Gastrocnemius medialis (tissue), 4 donors: ENCODE measurements around the gene BNIP5. TPM values are rescaled to one million over a fixed set of nuclear protein-coding genes. Genes with fewer than 3 reads are reported as not detected.

ENCODE experiments used
- ATAC-seq, 2 donors: fragments of 150-250 bp; one replicate each; pipeline ENCODE4 v1.9.1; 2016
- DNase-seq, 2 donors: peaks; one replicate each; pipeline ENCODE4 v3.0.0-alpha.2; 2019
- H3K27ac ChIP-seq, 4 donors: fragments of 200-600 bp; sonication (generic); 1 replicate in 1 of 4; 2 replicates in 3 of 4; pipeline ENCODE4 v1.5.1; 2016 to 2018; ENCODE audit warnings: mild to moderate bottlenecking in 2 of 4, moderate library complexity in 1 of 4
- H3K27me3 ChIP-seq, 3 donors: fragments of 200-600 bp; sonication (generic) in 2 of 3; 1 replicate in 1 of 3; 2 replicates in 2 of 3; pipeline versions ENCODE4 v1.5.1 to v1.6.0; 2016 to 2019; ENCODE audit warnings: mild to moderate bottlenecking in 1 of 3, moderate library complexity in 1 of 3
- H3K36me3 ChIP-seq, 2 donors: fragments of 200-600 bp; sonication (generic) in 1 of 2; one replicate each; pipeline ENCODE4 v1.5.1; 2017 to 2018
- H3K4me1 ChIP-seq, 2 donors: fragments of 200-600 bp; sonication (generic) in 1 of 2; one replicate each; pipeline ENCODE4 v1.5.1; 2016 to 2017; ENCODE audit warnings: mild to moderate bottlenecking in 2 of 2
- H3K4me3 ChIP-seq, 4 donors: fragments of 200-600 bp; sonication (generic) in 3 of 4; 1 replicate in 1 of 4; 2 replicates in 3 of 4; pipeline ENCODE4 v1.5.1; 2016 to 2019; ENCODE audit warnings: mild to moderate bottlenecking in 2 of 4
- H3K9me3 ChIP-seq, 3 donors: fragments of 200-600 bp; sonication (generic) in 2 of 3; 1 replicate in 1 of 3; 2 replicates in 2 of 3; pipeline ENCODE4 v1.5.1; 2016 to 2019
- CTCF ChIP-seq, 5 experiments: fragments of 450-650 bp in 3 of 5; fragments of 200-600 bp in 2 of 5; sonication (generic) in 2 of 5; IDR thresholded peaks in 4 of 5; conservative IDR thresholded peaks in 1 of 5; 1 replicate in 4 of 5; 2 replicates in 1 of 5; pipeline ENCODE4 v1.5.1; 2016 to 2019; ENCODE audit warnings: antibody characterized with exemption in 5 of 5, mild to moderate bottlenecking in 3 of 5, moderate library complexity in 3 of 5
- POLR2A ChIP-seq, 2 donors: fragments of 450-650 bp; IDR thresholded peaks; one replicate each; pipeline ENCODE4 v1.6.1; 2017; ENCODE audit warnings: antibody characterized with exemption in 2 of 2, mild to moderate bottlenecking in 2 of 2, moderate library complexity in 2 of 2
- in situ Hi-C, 4 donors: fragments of 200-750 bp; cut with MboI; loops; one replicate each; pipeline versions ENCODE4 v1.15.0 to v1.8.0; 2017; ENCODE audit warnings: low sequenced_read_pairs in 4 of 4
- intact Hi-C: fragments of 100-400 bp; cut with DNase I; formaldehyde crosslinking; loops from one replicate; pipeline ENCODE4 v1.15.1; 2023; ENCODE audit warnings: low total_unique reads
- total RNA-seq, 4 donors: library from RNA; depleted of rRNA; stranded (reverse); fragments of >200 nt; gene quantifications; one replicate each; pipeline versions ENCODE4 v1.1.0 to v1.2.3, GENCODE V29; 2016

The BNIP5 gene
- total RNA-seq, 4 donors from 2014 or later, result not detected

DNA sequence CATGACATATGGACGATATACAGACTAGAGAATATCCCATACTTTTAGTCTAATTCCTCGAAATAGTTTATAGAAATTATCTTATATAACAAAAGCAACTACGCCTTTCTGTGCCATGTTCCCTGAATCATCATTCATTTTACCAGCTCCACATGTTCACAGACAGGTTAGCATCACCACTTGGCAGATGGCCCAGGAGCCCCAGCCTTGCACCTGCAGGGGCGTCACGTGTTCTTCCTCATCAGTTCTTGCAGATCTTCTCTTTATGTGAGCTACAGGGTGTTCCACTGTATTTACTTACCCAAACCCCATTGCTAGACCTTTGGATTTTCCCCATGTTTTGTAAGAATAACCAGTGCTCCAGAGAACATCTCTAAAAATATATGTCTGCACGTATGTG, 12.6 kb upstream of the BNIP5 start:
- no peaks in the 10 kb centered on the region for H3K36me3 ChIP-seq
- H3K27ac ChIP-seq, result no peak overlapping the region
- no peaks in the 10 kb centered on the region for H3K9me3 ChIP-seq
- DNase-seq (no peak), ATAC-seq (no peak)
- TF ChIP-seq POLR2A (IDR thresholded peaks at IDR 0.05) (no peak), CTCF (IDR thresholded peaks at IDR 0.05 in 4 of 5, conservative IDR thresholded peaks at IDR 0.05 in 1 of 5) (no peak)
- H3K4me1 ChIP-seq, result no peaks in the 10 kb centered on the region
- H3K27me3 ChIP-seq, result peaks cover 0 to 3% (median 2%) of the 10 kb centered on the region in 3 donors
- H3K4me3 ChIP-seq, result no peak overlapping the region
- in situ Hi-C loops, result no loop called here
- intact Hi-C loops, result no loop called here

- no peaks in the 10 kb centered on the region for H3K4me1 ChIP-seq
- H3K27me3 ChIP-seq, result peaks cover 0 to 3% (median 0%) of the 10 kb centered on the region in 3 donors
- H3K36me3 ChIP-seq, result no peaks in the 10 kb centered on the region
- intact Hi-C loops (no loop called here), in situ Hi-C loops (no loop called here)
- no peak for ATAC-seq
- H3K4me3 ChIP-seq, result no peak overlapping the region
- no peak for DNase-seq
- TF ChIP-seq CTCF (IDR thresholded peaks at IDR 0.05 in 4 of 5, conservative IDR thresholded peaks at IDR 0.05 in 1 of 5), result no peak
- TF ChIP-seq POLR2A (IDR thresholded peaks at IDR 0.05), result no peak
- no peaks in the 10 kb centered on the region for H3K9me3 ChIP-seq
- H3K27ac ChIP-seq, result no peak overlapping the region
Measured at GRCh38 chr6:36347621-36348020, 10.9 kb upstream of the BNIP5 start.

DNA sequence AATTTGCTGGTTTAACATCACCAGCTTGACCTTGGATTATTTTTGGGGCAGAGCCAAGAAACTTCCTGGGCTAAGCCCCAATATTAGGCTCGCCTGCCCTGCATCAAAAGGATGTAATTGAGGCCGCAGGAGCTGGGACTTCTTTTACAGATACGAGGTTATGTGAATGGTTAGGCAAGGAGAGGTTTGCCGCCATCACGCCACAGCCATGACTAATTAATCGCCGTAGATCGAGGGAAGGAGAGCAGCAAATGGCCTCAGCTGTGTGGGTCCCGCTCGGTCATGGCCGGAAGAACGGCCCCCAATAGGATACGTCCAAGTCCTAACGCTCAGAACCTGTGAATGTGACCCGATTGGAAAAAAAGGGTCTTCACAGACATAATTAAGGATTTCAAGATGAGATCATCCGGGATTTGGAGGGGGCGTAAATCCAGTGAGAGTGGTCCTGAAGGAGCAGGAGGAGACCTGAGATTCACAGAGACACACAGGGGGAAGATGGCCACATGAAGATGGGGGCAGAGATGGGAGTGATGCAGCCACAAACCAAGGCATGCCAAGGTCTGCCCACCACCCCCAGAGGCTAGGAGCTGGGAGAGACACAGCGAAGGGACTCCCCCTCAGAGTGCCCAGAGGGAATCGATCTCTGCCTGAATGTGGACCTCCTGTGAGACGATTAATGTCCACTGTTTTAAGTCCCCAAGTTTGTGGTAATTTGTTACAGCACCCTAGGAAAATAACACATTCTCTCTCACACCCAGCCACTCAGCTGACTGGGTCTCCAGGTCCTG, 10.0 kb upstream of the BNIP5 start:
- Histone ChIP-seq H3K9me3 (no peaks in the 10 kb centered on the region), H3K4me1 (no peaks in the 10 kb centered on the region), H3K36me3 (no peaks in the 10 kb centered on the region), H3K27ac (no peak overlapping the region), H3K4me3 (no peak overlapping the region), H3K27me3 (peaks cover 0 to 3% (median under 1%) of the 10 kb centered on the region in 3 donors)
- in situ Hi-C loops, result no loop called here
- ATAC-seq, result no peak
- no peak for TF ChIP-seq CTCF (IDR thresholded peaks at IDR 0.05 in 4 of 5, conservative IDR thresholded peaks at IDR 0.05 in 1 of 5)
- no peak for TF ChIP-seq POLR2A (IDR thresholded peaks at IDR 0.05)
- intact Hi-C loops, result no loop called here
- DNase-seq, result no peak

- in situ Hi-C loops (no loop called here), intact Hi-C loops (no loop called here)
- H3K27me3 ChIP-seq, result peaks cover 0 to 6% (median 6%) of the 10 kb centered on the region in 3 donors
Measured at GRCh38 chr6:36345681-36346466, 9.2 kb upstream of the BNIP5 start.

More at GRCh38 chr6:36345681-36346466, 9.2 kb upstream of the BNIP5 start:
- Histone ChIP-seq H3K4me3 (no peak overlapping the region), H3K36me3 (no peaks in the 10 kb centered on the region), H3K4me1 (peaks cover 0 to under 1% of the 10 kb centered on the region in 2 donors), H3K27ac (no peak overlapping the region), H3K9me3 (no peaks in the 10 kb centered on the region)
- TF ChIP-seq CTCF (IDR thresholded peaks at IDR 0.05 in 4 of 5, conservative IDR thresholded peaks at IDR 0.05 in 1 of 5) (no peak), POLR2A (IDR thresholded peaks at IDR 0.05) (no peak)
- DNase-seq (no peak), ATAC-seq (no peak)
